Activated CD8-positive, alpha-beta T cell treated with anti-CD3 and anti-CD28 coated beads, Interleukin-2, amount 10 ng/mL, durations not matched to agents 7 days and 5 days (primary cell): ENCODE measurements around the gene PAX5. TPM values are rescaled to one million over a fixed set of nuclear protein-coding genes. Genes with fewer than 3 reads are reported as not detected.

Source experiments
- ATAC-seq: fragments of 150-1000 bp; cut with Tn5 transposase; one replicate; pipeline ENCODE4 v1.10.0; 2021; ENCODE audit warnings: moderate library complexity
- CTCF ChIA-PET: fragments of 350-600 bp; sonication (Branson Sonifier 250); formaldehyde crosslinking; loops from one replicate; lab custom pipeline; 2021; ENCODE audit warnings: antibody characterized with exemption; lab: Charles Lee
- POLR2A ChIA-PET: fragments of 350-600 bp; sonication (Branson Sonifier 250); formaldehyde crosslinking; loops from one replicate; lab custom pipeline; 2021; ENCODE audit warnings: antibody characterized with exemption; lab: Charles Lee
- DNase-seq: peaks from one replicate; pipeline ENCODE4 v3.0.0-alpha.2; 2020
- H3K27ac Mint-ChIP-seq: one replicate; pipeline ENCODE4 v1.8.0; 2021; ENCODE audit warnings: mild to moderate bottlenecking, mixed read lengths
- H3K27me3 Mint-ChIP-seq: one replicate; pipeline ENCODE4 v1.8.0; 2021; ENCODE audit warnings: low read depth, mixed read lengths
- H3K36me3 Mint-ChIP-seq: one replicate; pipeline ENCODE4 v1.8.0; 2021; ENCODE audit warnings: low read depth, mixed read lengths
- H3K4me1 Mint-ChIP-seq: one replicate; pipeline ENCODE4 v1.8.0; 2021; ENCODE audit warnings: low read depth, mixed read lengths
- H3K4me3 Mint-ChIP-seq: one replicate; pipeline ENCODE4 v1.8.0; 2021; ENCODE audit warnings: mild to moderate bottlenecking, mixed read lengths
- H3K9me3 Mint-ChIP-seq: one replicate; pipeline ENCODE4 v1.8.0; 2022; ENCODE audit warnings: mixed read lengths; ENCODE audit not compliant: insufficient read depth
- total RNA-seq, 2 experiments: library from RNA; stranded (reverse); gene quantifications; one replicate each; pipeline ENCODE4 v1.2.3, GENCODE V29; 2021

The PAX5 gene
- total RNA-seq, 2 experiments from 2014 or later, result 0.34 to 0.45 TPM

- Mint-ChIP-seq H3K9me3 (no peaks in the 10 kb centered on the region), H3K27me3 (peaks cover 45% of the 10 kb centered on the region), H3K4me3 (no peak overlapping the region), H3K4me1 (peaks cover under 1% of the 10 kb centered on the region), H3K27ac (no peak overlapping the region), H3K36me3 (no peaks in the 10 kb centered on the region)
- ChIA-PET CTCF (interaction anchor here (1.1 kb wide), 2 partner anchors 8 to 19 kb away, joined by 3 read pairs; no protein-coding TSS in a partner anchor), POLR2A (no interaction called here)
- ATAC-seq (no peak), DNase-seq (no peak)
Observed at GRCh38 chr9:36980148-36980974, 53.7 kb downstream of the PAX5 start.

DNA sequence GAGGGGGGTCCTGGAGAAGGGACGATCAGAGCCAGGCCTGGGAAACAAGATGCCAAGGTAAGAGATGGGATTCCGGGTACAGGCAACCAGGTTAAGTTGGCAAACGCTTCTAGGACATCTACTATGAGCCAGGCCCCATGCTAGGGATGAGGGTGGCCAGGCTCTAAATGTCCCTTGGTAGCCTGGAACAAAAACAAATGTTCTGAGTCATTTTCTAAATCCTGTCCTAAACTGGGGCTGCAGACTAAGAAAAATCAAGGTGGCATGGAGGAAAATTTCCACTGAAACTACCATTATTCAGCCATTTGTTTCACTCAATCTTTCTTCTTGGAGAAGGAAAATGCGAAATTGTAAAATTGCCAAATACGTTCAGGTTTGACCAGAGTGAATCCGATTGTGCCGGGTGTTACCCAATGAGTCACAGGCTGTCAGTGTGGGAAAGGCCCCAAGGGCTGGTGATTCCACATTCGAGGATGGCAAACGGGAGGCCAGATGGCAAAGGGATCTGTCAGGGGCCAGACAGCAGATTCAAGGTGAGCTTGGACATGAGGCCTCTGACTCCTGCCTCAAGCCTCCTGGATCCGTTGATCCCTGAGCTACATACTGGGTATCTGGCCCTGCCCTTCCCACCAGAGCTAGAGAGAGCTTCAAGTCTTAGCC lies 57.6 kb downstream of the PAX5 start:
- no peak overlapping the region for H3K27ac Mint-ChIP-seq
- POLR2A ChIA-PET, result no interaction called here
- no peaks in the 10 kb centered on the region for H3K36me3 Mint-ChIP-seq
- H3K27me3 Mint-ChIP-seq, result peaks cover 18% of the 10 kb centered on the region
- H3K4me3 Mint-ChIP-seq, result no peak overlapping the region
- no peaks in the 10 kb centered on the region for H3K4me1 Mint-ChIP-seq
- CTCF ChIA-PET, result no interaction called here
- DNase-seq, result no peak
- no peaks in the 10 kb centered on the region for H3K9me3 Mint-ChIP-seq
- no peak for ATAC-seq

GRCh38 chr9:36974731-36975130 lies 59.3 kb downstream of the PAX5 start:
- POLR2A ChIA-PET, result interaction anchor here (0.7 kb wide), 1 partner anchor 38 kb away, joined by 3 read pairs; no protein-coding TSS in a partner anchor
- H3K9me3 Mint-ChIP-seq, result no peaks in the 10 kb centered on the region
- H3K27me3 Mint-ChIP-seq, result peaks cover 21% of the 10 kb centered on the region
- H3K4me1 Mint-ChIP-seq, result no peaks in the 10 kb centered on the region
- H3K4me3 Mint-ChIP-seq, result no peak overlapping the region
- no peak overlapping the region for H3K27ac Mint-ChIP-seq
- DNase-seq, result no peak
- no peak for ATAC-seq
- H3K36me3 Mint-ChIP-seq, result no peaks in the 10 kb centered on the region
- CTCF ChIA-PET, result no interaction called here

DNA sequence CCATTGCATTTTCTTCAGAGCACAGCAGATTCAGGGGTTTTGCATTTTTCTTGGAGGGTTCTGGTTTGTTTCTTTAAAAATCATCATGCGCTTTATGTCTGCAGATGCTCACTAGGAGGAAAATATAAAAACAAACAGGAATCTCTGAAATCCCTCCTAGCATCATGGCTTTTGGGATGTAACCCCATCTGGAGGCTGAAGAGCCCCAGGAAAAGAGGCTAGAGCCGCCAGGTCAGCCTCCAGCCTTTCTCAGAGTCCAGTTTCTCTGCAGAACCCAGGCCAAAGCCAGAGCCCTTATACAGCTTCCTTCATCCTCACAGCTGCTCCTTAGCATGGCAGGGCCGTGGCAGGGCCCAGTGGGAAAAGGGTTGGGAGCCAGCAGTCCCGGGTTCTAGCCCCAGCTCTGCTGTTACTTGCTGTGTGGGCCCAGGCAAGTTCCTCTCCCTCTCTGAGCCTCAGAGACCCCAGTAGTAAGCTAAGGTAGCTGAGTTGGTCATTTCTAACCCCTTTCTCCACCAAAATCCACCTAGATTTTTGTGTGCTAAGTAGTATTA lies 62.1 kb downstream of the PAX5 start:
- Mint-ChIP-seq H3K27ac (no peak overlapping the region), H3K4me3 (no peak overlapping the region)

GRCh38 chr9:36970007-36970888 lies 63.8 kb downstream of the PAX5 start:
- H3K4me3 Mint-ChIP-seq, result no peak overlapping the region
- ChIA-PET POLR2A (no interaction called here), CTCF (no interaction called here)
- no peaks in the 10 kb centered on the region for H3K9me3 Mint-ChIP-seq
- DNase-seq, result no peak
- H3K36me3 Mint-ChIP-seq, result no peaks in the 10 kb centered on the region
- no peak for ATAC-seq
- peaks cover 5% of the 10 kb centered on the region for H3K27me3 Mint-ChIP-seq
- H3K27ac Mint-ChIP-seq, result no peak overlapping the region
- no peaks in the 10 kb centered on the region for H3K4me1 Mint-ChIP-seq

More for the DNA sequence above, 62.1 kb downstream of the PAX5 start:
- POLR2A ChIA-PET, result no interaction called here
- no peaks in the 10 kb centered on the region for H3K4me1 Mint-ChIP-seq
- no peak for DNase-seq
- CTCF ChIA-PET, result no interaction called here
- no peaks in the 10 kb centered on the region for H3K36me3 Mint-ChIP-seq
- H3K27me3 Mint-ChIP-seq, result peaks cover 9% of the 10 kb centered on the region
- ATAC-seq, result no peak
- H3K9me3 Mint-ChIP-seq, result no peaks in the 10 kb centered on the region

GRCh38 chr9:36969216-36969771 lies 64.8 kb downstream of the PAX5 start:
- CTCF ChIA-PET, result no interaction called here
- no peak overlapping the region for H3K27ac Mint-ChIP-seq

DNA sequence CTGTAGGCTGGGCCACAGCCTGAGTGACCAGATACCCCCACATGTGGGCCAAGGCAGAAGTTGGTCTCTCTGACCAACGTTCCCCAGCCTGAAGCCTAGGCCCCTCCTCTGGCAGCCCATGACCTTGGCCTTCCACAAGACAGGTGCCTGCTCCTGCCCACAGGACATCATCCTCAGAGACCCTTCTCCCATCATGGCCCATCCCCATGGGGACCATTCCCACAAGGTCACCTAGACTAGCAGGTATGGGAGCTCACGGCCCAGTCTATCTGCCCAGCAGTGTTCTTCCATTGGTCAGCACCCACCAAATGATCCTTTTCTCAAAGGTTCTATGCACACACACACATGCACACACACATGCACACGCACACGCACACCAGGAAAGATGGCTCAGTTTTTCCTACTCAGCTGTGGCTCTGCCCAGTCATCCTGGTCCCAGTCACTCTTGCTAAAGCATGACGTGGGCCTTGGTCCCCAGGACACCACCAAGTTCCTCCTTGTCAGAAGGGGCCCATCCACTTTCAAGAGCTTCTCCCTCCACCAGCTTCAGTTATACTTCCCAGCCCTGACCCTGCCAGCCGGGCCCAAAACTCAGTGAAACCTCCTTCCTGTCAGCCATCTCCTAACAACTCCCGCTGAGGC lies 65.4 kb downstream of the PAX5 start:
- ATAC-seq, result no peak

More at GRCh38 chr9:36969216-36969771, 64.8 kb downstream of the PAX5 start:
- Mint-ChIP-seq H3K4me3 (no peak overlapping the region), H3K36me3 (no peaks in the 10 kb centered on the region), H3K4me1 (no peaks in the 10 kb centered on the region), H3K27me3 (peaks cover 5% of the 10 kb centered on the region), H3K9me3 (no peaks in the 10 kb centered on the region)
- POLR2A ChIA-PET, result no interaction called here
- DNase-seq (no peak), ATAC-seq (no peak)

GRCh38 chr9:36967997-36968396 lies 66.1 kb downstream of the PAX5 start:
- no peak overlapping the region for H3K4me3 Mint-ChIP-seq
- no peak for ATAC-seq

More for the DNA sequence above, 65.4 kb downstream of the PAX5 start:
- POLR2A ChIA-PET, result no interaction called here
- CTCF ChIA-PET, result no interaction called here
- DNase-seq, result no peak
- no peaks in the 10 kb centered on the region for H3K9me3 Mint-ChIP-seq
- H3K4me3 Mint-ChIP-seq, result no peak overlapping the region
- no peaks in the 10 kb centered on the region for H3K4me1 Mint-ChIP-seq
- no peak overlapping the region for H3K27ac Mint-ChIP-seq
- no peaks in the 10 kb centered on the region for H3K36me3 Mint-ChIP-seq
- H3K27me3 Mint-ChIP-seq, result peaks cover 5% of the 10 kb centered on the region

DNA sequence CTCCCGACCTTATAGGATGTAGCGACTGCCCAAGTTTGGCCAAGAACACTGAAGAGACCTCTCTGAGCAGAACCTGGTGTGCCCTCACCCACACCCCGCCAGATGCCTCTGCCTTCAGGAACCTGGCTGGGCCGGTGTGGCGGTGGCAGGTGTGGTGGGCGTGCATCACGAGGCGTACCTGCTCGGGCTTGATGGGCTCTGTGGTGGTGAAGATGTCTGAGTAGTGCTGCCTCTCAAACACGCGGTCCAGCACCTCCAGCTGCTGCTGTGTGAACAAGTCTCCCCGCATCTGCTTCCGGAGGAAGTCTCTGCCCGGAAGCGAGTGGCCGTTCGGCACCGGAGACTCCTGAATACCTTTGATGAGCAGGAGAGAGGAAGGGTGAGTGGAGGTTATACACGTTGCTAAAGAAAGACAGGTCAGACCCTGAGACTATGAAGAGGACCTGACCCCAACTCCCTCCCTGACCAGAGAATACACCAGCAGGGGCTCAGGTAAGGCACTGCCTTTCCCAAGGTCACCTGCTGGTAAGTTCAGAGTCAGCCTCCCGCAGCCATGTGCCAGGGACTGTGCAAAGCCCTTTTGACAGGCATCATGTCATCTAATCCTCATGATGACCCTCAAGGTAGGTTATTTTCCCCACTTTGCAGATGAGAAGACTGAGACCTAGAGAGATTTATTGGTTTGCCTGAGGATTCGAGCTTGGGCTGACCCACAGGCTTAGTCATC lies 67.5 kb downstream of the PAX5 start:
- ATAC-seq (no peak), DNase-seq (no peak)
- ChIA-PET POLR2A (no interaction called here), CTCF (no interaction called here)
- no peaks in the 10 kb centered on the region for H3K36me3 Mint-ChIP-seq
- H3K9me3 Mint-ChIP-seq, result no peaks in the 10 kb centered on the region
- no peak overlapping the region for H3K27ac Mint-ChIP-seq
- no peak overlapping the region for H3K4me3 Mint-ChIP-seq
- H3K4me1 Mint-ChIP-seq, result no peaks in the 10 kb centered on the region
- peaks cover 5% of the 10 kb centered on the region for H3K27me3 Mint-ChIP-seq

More at GRCh38 chr9:36967997-36968396, 66.1 kb downstream of the PAX5 start:
- Mint-ChIP-seq H3K27me3 (peaks cover 5% of the 10 kb centered on the region), H3K4me1 (no peaks in the 10 kb centered on the region), H3K9me3 (no peaks in the 10 kb centered on the region), H3K27ac (no peak overlapping the region), H3K36me3 (no peaks in the 10 kb centered on the region)
- POLR2A ChIA-PET, result no interaction called here
- no peak for DNase-seq
- CTCF ChIA-PET, result no interaction called here

DNA sequence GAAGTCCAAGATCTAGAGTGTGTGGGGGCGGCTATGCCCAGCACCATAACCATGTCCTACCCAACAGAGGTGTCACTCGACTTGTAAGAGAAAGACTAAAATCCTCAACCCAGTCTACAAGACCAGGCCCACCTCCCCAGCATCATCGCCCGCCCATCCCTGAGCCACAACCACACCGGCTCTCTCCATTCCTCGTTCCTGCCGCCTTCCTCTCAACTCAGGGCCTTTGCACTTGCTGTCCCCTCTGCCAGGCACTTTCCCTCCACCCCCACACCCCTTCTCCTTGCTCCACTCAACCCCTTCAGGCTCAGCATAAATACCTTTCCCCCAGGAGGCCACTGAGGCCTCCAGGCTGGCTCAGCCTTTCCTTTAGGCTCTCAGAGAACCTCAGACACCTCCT lies 69.3 kb downstream of the PAX5 start:
- H3K4me3 Mint-ChIP-seq, result no peak overlapping the region
- no peak overlapping the region for H3K27ac Mint-ChIP-seq
- CTCF ChIA-PET, result no interaction called here
- H3K9me3 Mint-ChIP-seq, result no peaks in the 10 kb centered on the region
- DNase-seq, result no peak
- POLR2A ChIA-PET, result no interaction called here
- H3K4me1 Mint-ChIP-seq, result no peaks in the 10 kb centered on the region
- ATAC-seq, result no peak
- no peaks in the 10 kb centered on the region for H3K27me3 Mint-ChIP-seq
- no peaks in the 10 kb centered on the region for H3K36me3 Mint-ChIP-seq
